ENCODE measurements around the gene U2AF2.

- TF ChIP-seq ZNF624 (tag by site-specific recombination; IDR thresholded peaks at IDR 0.05) (no peak), CTCF (tag by site-specific recombination; IDR thresholded peaks at IDR 0.05) (no peak), ZNF112 (tag by site-specific recombination; IDR thresholded peaks at IDR 0.05) (no peak), ZNF629 (tag by site-specific recombination; IDR thresholded peaks at IDR 0.05) (no peak), ZNF791 (tag by site-specific recombination; IDR thresholded peaks at IDR 0.05) (no peak), ZNF132 (tag by site-specific recombination; IDR thresholded peaks at IDR 0.05; ENCODE audit: borderline replicate concordance) (no peak), KLF16 (tag by site-specific recombination; IDR thresholded peaks at IDR 0.05) (no peak), ZNF549 (tag by site-specific recombination; IDR thresholded peaks at IDR 0.05) (no peak), ZNF146 (tag by site-specific recombination; IDR thresholded peaks at IDR 0.05) (no peak)
- TF ChIP-seq, protein P1, sequence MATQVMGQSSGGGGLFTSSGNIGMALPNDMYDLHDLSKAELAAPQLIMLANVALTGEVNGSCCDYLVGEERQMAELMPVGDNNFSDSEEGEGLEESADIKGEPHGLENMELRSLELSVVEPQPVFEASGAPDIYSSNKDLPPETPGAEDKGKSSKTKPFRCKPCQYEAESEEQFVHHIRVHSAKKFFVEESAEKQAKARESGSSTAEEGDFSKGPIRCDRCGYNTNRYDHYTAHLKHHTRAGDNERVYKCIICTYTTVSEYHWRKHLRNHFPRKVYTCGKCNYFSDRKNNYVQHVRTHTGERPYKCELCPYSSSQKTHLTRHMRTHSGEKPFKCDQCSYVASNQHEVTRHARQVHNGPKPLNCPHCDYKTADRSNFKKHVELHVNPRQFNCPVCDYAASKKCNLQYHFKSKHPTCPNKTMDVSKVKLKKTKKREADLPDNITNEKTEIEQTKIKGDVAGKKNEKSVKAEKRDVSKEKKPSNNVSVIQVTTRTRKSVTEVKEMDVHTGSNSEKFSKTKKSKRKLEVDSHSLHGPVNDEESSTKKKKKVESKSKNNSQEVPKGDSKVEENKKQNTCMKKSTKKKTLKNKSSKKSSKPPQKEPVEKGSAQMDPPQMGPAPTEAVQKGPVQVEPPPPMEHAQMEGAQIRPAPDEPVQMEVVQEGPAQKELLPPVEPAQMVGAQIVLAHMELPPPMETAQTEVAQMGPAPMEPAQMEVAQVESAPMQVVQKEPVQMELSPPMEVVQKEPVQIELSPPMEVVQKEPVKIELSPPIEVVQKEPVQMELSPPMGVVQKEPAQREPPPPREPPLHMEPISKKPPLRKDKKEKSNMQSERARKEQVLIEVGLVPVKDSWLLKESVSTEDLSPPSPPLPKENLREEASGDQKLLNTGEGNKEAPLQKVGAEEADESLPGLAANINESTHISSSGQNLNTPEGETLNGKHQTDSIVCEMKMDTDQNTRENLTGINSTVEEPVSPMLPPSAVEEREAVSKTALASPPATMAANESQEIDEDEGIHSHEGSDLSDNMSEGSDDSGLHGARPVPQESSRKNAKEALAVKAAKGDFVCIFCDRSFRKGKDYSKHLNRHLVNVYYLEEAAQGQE (tag by site-specific recombination; IDR thresholded peaks at IDR 0.05): no peak
These were observed 49.8 kb downstream of the U2AF2 start for GRCh38 chr19:55704494-55705245.

All from HEK293 (cell line).